Panc1 (cell line): ENCODE measurements around the gene AMPH. TPM values are rescaled to one million over a fixed set of nuclear protein-coding genes. Genes with fewer than 3 reads are reported as not detected.

Experiments used
- ATAC-seq: fragments of 200-7000 bp; cut with Tn5 transposase; 2 replicates; pipeline ENCODE4 v1.9.1; 2020; ENCODE audit warnings: mild to moderate bottlenecking, moderate library complexity
- BruUV-seq: library from RNA; stranded (reverse); fragments of 400-500 nt; replicated peaks from 2 replicates; lab custom pipeline; 2021; lab: Mats Ljungman, UMichigan
- CTCF ChIA-PET: fragments of 300-600 bp; sonication (Branson Sonifier 250); formaldehyde crosslinking; loops from one replicate; lab custom pipeline; 2022; ENCODE audit warnings: antibody characterized with exemption; lab: Charles Lee
- POLR2A ChIA-PET: fragments of 300-600 bp; sonication (Branson Sonifier 250); formaldehyde crosslinking; loops from one replicate; lab custom pipeline; 2022; ENCODE audit warnings: antibody characterized with exemption; lab: Charles Lee
- DNase-seq: peaks from one replicate; pipeline ENCODE4 v3.0.0-alpha.2; 2010; ENCODE audit warnings: low read depth, low spot score
- H3K27ac ChIP-seq: 2 replicates; pipeline ENCODE4 v1.5.1; 2011; ENCODE audit warnings: mild to moderate bottlenecking, low read length, inconsistent platforms
- H3K27me3 ChIP-seq: fragments of 200-500 bp; sonication (Bioruptor generic); 2 replicates; pipeline ENCODE4 v1.6.0; 2014; ENCODE audit warnings: low read length, inconsistent platforms; ENCODE audit not compliant: control insufficient read depth, insufficient read depth
- H3K36me3 ChIP-seq: fragments of 200-500 bp; sonication (Bioruptor generic); 2 replicates; pipeline ENCODE4 v1.5.1; 2014; ENCODE audit warnings: inconsistent platforms, mild to moderate bottlenecking, low read length, moderate library complexity; ENCODE audit not compliant: control insufficient read depth, insufficient read depth
- H3K4me1 ChIP-seq: 2 replicates; pipeline ENCODE4 v1.5.1; 2011; ENCODE audit warnings: inconsistent platforms, mild to moderate bottlenecking, low read length, moderate library complexity; ENCODE audit not compliant: control insufficient read depth, insufficient read depth
- H3K4me3 ChIP-seq, 2 experiments: 2 replicates each; pipeline ENCODE4 v1.5.1; 2011 to 2012; ENCODE audit warnings: low read depth in 2 of 2, low read length in 2 of 2, mild to moderate bottlenecking in 2 of 2, inconsistent platforms in 1 of 2, moderate library complexity in 1 of 2
- H3K9me3 ChIP-seq: fragments of 200-500 bp; sonication (Bioruptor generic); 2 replicates; pipeline ENCODE4 v1.5.1; 2014; ENCODE audit warnings: low read depth, mild to moderate bottlenecking, inconsistent platforms, low read length, moderate library complexity; ENCODE audit not compliant: control insufficient read depth, insufficient read depth
- POLR2AphosphoS5 ChIP-seq: IDR thresholded peaks from 2 replicates; pipeline ENCODE4 v1.6.1; 2012; ENCODE audit warnings: mild to moderate bottlenecking, low read depth, low read length, moderate library complexity
- SIN3A ChIP-seq: IDR thresholded peaks from 2 replicates; pipeline ENCODE4 v1.6.1; 2012; ENCODE audit warnings: low read depth, mild to moderate bottlenecking, low read length, moderate library complexity, borderline replicate concordance; ENCODE audit not compliant: insufficient read depth
- TCF7L2 ChIP-seq: IDR thresholded peaks from 2 replicates; pipeline ENCODE4 v1.6.1; 2011; ENCODE audit warnings: mild to moderate bottlenecking, low read depth, low read length, inconsistent platforms
- in situ Hi-C: cut with HindIII; loops from 2 replicates; pipeline ENCODE4 v1.10.0; 2016; ENCODE audit warnings: low sequenced_read_pairs, low pct_unique_long_range_greater_than_20kb
- intact Hi-C: fragments of 100-400 bp; cut with micrococcal nuclease; formaldehyde crosslinking; loops from one replicate; pipeline ENCODE4 v1.10.0; 2022; ENCODE audit not compliant: unreplicated experiment
- total RNA-seq: library from RNA; stranded (reverse); gene quantifications from one replicate; pipeline ENCODE4 v1.2.1, GENCODE V29; 2021; ENCODE audit not compliant: unreplicated experiment
- TF ChIP-seq, protein P1 (sequence below): fragments of 450-650 bp; IDR thresholded peaks from 2 replicates; pipeline ENCODE4 v1.5.1; 2017; ENCODE audit warnings: mild to moderate bottlenecking
- TF ChIP-seq, protein P2 (sequence below), 2 experiments: IDR thresholded peaks; 2 replicates each; pipeline ENCODE4 v1.6.1; 2011 to 2012; ENCODE audit warnings: low read depth in 2 of 2, control low read depth in 1 of 2, low read length in 1 of 2, mild to moderate bottlenecking in 1 of 2, moderate library complexity in 1 of 2; ENCODE audit not compliant: insufficient read depth in 1 of 2

The AMPH gene
- total RNA-seq, 1 experiment from 2014 or later, result not detected

DNA sequence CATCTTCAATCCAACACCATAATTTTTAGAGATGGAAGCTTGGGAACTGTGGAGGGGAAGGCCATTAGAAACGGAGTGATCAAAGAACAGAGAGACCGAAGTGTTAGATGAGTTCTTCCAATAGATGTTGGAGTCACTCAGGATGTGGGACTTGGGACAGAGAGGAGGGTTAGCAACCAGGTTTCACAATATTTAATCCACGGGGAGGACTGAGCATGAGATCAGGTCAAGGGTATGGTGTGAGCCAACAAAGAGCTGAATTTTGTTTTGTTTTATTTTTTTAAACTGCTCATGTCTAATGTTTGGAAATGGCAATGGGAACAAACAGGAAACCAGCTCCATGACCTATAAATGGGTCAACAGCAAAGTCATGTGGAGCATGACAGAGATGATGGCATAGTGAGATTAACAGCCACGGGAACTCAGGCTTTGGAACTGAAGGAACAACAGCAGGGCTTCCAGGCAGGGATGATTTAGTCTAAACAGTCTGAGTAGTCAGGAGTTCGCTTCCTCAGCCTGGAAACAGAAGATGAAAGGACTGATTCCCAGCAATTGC is 38.9 kb upstream of the AMPH start:
- H3K27ac ChIP-seq, result no peak overlapping the region
- ChIA-PET POLR2A (no interaction called here), CTCF (no interaction called here)
- H3K27me3 ChIP-seq, result peaks cover 5% of the 10 kb centered on the region; the same call in 1 of the 2 replicates
- DNase-seq, result no peak
- in situ Hi-C loops (no loop called here), intact Hi-C loops (no loop called here)
- H3K36me3 ChIP-seq, result no peaks in the 10 kb centered on the region
- H3K4me1 ChIP-seq, result no peaks in the 10 kb centered on the region
- TF ChIP-seq TCF7L2 (no peak), POLR2AphosphoS5 (no peak), SIN3A (no peak)
- TF ChIP-seq, protein P1, sequence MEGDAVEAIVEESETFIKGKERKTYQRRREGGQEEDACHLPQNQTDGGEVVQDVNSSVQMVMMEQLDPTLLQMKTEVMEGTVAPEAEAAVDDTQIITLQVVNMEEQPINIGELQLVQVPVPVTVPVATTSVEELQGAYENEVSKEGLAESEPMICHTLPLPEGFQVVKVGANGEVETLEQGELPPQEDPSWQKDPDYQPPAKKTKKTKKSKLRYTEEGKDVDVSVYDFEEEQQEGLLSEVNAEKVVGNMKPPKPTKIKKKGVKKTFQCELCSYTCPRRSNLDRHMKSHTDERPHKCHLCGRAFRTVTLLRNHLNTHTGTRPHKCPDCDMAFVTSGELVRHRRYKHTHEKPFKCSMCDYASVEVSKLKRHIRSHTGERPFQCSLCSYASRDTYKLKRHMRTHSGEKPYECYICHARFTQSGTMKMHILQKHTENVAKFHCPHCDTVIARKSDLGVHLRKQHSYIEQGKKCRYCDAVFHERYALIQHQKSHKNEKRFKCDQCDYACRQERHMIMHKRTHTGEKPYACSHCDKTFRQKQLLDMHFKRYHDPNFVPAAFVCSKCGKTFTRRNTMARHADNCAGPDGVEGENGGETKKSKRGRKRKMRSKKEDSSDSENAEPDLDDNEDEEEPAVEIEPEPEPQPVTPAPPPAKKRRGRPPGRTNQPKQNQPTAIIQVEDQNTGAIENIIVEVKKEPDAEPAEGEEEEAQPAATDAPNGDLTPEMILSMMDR, result no peak
- TF ChIP-seq, protein P2, sequence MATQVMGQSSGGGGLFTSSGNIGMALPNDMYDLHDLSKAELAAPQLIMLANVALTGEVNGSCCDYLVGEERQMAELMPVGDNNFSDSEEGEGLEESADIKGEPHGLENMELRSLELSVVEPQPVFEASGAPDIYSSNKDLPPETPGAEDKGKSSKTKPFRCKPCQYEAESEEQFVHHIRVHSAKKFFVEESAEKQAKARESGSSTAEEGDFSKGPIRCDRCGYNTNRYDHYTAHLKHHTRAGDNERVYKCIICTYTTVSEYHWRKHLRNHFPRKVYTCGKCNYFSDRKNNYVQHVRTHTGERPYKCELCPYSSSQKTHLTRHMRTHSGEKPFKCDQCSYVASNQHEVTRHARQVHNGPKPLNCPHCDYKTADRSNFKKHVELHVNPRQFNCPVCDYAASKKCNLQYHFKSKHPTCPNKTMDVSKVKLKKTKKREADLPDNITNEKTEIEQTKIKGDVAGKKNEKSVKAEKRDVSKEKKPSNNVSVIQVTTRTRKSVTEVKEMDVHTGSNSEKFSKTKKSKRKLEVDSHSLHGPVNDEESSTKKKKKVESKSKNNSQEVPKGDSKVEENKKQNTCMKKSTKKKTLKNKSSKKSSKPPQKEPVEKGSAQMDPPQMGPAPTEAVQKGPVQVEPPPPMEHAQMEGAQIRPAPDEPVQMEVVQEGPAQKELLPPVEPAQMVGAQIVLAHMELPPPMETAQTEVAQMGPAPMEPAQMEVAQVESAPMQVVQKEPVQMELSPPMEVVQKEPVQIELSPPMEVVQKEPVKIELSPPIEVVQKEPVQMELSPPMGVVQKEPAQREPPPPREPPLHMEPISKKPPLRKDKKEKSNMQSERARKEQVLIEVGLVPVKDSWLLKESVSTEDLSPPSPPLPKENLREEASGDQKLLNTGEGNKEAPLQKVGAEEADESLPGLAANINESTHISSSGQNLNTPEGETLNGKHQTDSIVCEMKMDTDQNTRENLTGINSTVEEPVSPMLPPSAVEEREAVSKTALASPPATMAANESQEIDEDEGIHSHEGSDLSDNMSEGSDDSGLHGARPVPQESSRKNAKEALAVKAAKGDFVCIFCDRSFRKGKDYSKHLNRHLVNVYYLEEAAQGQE (IDR thresholded peaks at IDR 0.05; ENCODE audit: insufficient read depth in 1 of 2, low read depth in 2 of 2, low read length in 1 of 2), result no peak
- no peak overlapping the region for H3K4me3 ChIP-seq
- no peak for ATAC-seq
- BruUV-seq, result no TSS peak
- H3K9me3 ChIP-seq, result no peaks in the 10 kb centered on the region

DNA sequence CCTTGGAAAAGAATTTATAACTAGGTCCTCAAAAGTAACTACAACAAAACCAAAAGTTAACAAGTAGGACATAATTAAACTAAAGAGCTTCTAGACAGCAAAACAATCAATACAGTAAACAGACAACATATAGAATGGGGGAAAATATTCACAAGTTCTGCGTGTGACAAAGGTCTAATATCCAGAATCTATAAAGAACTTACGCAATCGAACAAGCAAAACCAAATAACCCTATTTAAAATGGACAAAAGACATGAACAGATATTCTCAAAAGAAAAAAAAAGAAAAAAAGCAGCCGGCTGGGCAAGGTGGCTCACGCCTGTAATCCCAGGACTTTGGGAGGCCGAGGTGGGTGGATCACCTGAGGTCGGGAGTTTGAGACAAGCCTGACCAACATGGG is 33.8 kb upstream of the AMPH start:
- intact Hi-C loops (no loop called here), in situ Hi-C loops (no loop called here)
- no peak for DNase-seq
- no peak for TF ChIP-seq TCF7L2
- TF ChIP-seq, protein P2 (IDR thresholded peaks at IDR 0.05; ENCODE audit: insufficient read depth in 1 of 2, low read depth in 2 of 2, low read length in 1 of 2), result no peak
- no peak for TF ChIP-seq POLR2AphosphoS5
- TF ChIP-seq SIN3A, result no peak
- TF ChIP-seq, protein P1, result no peak
- no peak overlapping the region for H3K27ac ChIP-seq
- H3K27me3 ChIP-seq, result peaks cover 5% of the 10 kb centered on the region; the same call in 1 of the 2 replicates
- BruUV-seq, result no TSS peak
- H3K4me3 ChIP-seq, result no peak overlapping the region
- no peaks in the 10 kb centered on the region for H3K36me3 ChIP-seq
- ChIA-PET POLR2A (no interaction called here), CTCF (no interaction called here)
- no peaks in the 10 kb centered on the region for H3K9me3 ChIP-seq
- ATAC-seq, result no peak
- H3K4me1 ChIP-seq, result no peaks in the 10 kb centered on the region
